Measurements from ENCODE around the gene ACKR2.

DNA sequence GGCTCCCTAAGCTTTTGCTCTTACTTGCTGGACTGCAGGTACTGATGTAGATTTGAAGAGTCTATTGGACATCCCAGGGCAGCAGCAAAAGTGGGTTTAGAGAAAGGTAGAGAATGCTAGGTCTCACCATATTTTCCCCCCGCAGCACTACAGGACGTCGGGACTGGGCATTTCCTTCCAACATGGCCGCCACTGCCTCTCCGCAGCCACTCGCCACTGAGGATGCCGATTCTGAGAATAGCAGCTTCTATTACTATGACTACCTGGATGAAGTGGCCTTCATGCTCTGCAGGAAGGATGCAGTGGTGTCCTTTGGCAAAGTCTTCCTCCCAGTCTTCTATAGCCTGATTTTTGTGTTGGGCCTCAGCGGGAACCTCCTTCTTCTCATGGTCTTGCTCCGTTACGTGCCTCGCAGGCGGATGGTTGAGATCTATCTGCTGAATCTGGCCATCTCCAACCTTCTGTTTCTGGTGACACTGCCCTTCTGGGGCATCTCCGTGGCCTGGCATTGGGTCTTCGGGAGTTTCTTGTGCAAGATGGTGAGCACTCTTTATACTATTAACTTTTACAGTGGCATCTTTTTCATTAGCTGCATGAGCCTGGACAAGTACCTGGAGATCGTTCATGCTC, 55.2 kb downstream of the ACKR2 start:
- TF ChIP-seq CTCF (IDR thresholded peaks at IDR 0.05) (no peak), ZFX (IDR thresholded peaks at IDR 0.05; ENCODE audit: borderline replicate concordance) (no peak)
